H9 (cell line): ENCODE results near the gene TMC1. TPM values are rescaled to one million over a fixed set of nuclear protein-coding genes. Genes with fewer than 3 reads are reported as not detected.

ENCODE experiments used
- DNase-seq: peaks from one replicate; pipeline ENCODE4 v3.0.0-alpha.2; 2017
- H2AFZ ChIP-seq: one replicate; pipeline ENCODE4 v1.6.1; 2013; ENCODE audit warnings: mild to moderate bottlenecking, low read length, control low read depth, moderate library complexity
- H2AK5ac ChIP-seq: 2 replicates; pipeline ENCODE4 v1.6.1; 2013; ENCODE audit warnings: low read length, control low read depth, mixed read lengths; ENCODE audit not compliant: insufficient read length
- H2BK120ac ChIP-seq: one replicate; pipeline ENCODE4 v1.6.1; 2013; ENCODE audit warnings: low read depth, mild to moderate bottlenecking, low read length, control low read depth, inconsistent platforms; ENCODE audit not compliant: poor library complexity, severe bottlenecking
- H2BK12ac ChIP-seq: 2 replicates; pipeline ENCODE4 v1.6.1; 2013; ENCODE audit warnings: low read length, control low read depth, mixed read lengths, low read depth; ENCODE audit not compliant: insufficient read length
- H2BK15ac ChIP-seq: 2 replicates; pipeline ENCODE4 v1.6.1; 2013; ENCODE audit warnings: low read depth, low read length, control low read depth
- H2BK20ac ChIP-seq: one replicate; pipeline ENCODE4 v1.6.1; 2013; ENCODE audit warnings: low read depth, mild to moderate bottlenecking, low read length, control low read depth, inconsistent platforms; ENCODE audit not compliant: poor library complexity, severe bottlenecking
- H2BK5ac ChIP-seq: 2 replicates; pipeline ENCODE4 v1.6.1; 2013; ENCODE audit warnings: low read length, control low read depth, mixed read lengths; ENCODE audit not compliant: insufficient read length
- H3K14ac ChIP-seq: 2 replicates; pipeline ENCODE4 v1.6.1; 2013; ENCODE audit warnings: low read length, control low read depth; ENCODE audit not compliant: insufficient read depth
- H3K18ac ChIP-seq: 2 replicates; pipeline ENCODE4 v1.6.1; 2013; ENCODE audit warnings: low read depth, mild to moderate bottlenecking, mixed read lengths, low read length, control low read depth; ENCODE audit not compliant: insufficient read length
- H3K23ac ChIP-seq: 2 replicates; pipeline ENCODE4 v1.6.1; 2013; ENCODE audit warnings: low read length, control low read depth, mixed read lengths, low read depth; ENCODE audit not compliant: insufficient read length
- H3K23me2 ChIP-seq: 2 replicates; pipeline ENCODE4 v1.6.1; 2013; ENCODE audit warnings: low read depth, mild to moderate bottlenecking, mixed read lengths, low read length, control low read depth; ENCODE audit not compliant: insufficient read length, poor library complexity, severe bottlenecking
- H3K27ac ChIP-seq: 2 replicates; pipeline ENCODE4 v1.5.1; 2013; ENCODE audit warnings: low read length, control low read depth, mixed read lengths, low read depth; ENCODE audit not compliant: insufficient read length
- H3K27me3 ChIP-seq: 2 replicates; pipeline ENCODE4 v1.6.1; 2013; ENCODE audit warnings: low read length, control low read depth, inconsistent platforms; ENCODE audit not compliant: insufficient read depth
- H3K4ac ChIP-seq: 2 replicates; pipeline ENCODE4 v1.6.1; 2013; ENCODE audit warnings: low read depth, mild to moderate bottlenecking, control low read depth, inconsistent platforms, low read length, moderate library complexity
- H3K4me1 ChIP-seq: 2 replicates; pipeline ENCODE4 v1.6.1; 2013; ENCODE audit warnings: low read length, control low read depth, inconsistent platforms; ENCODE audit not compliant: insufficient read depth
- H3K4me2 ChIP-seq: 2 replicates; pipeline ENCODE4 v1.6.1; 2013; ENCODE audit warnings: low read length, control low read depth, mixed read lengths; ENCODE audit not compliant: insufficient read length, insufficient read depth
- H3K56ac ChIP-seq: 2 replicates; pipeline ENCODE4 v1.6.1; 2013; ENCODE audit warnings: low read depth, mild to moderate bottlenecking, mixed read lengths, low read length, control low read depth; ENCODE audit not compliant: insufficient read length
- H3K79me1 ChIP-seq: 2 replicates; pipeline ENCODE4 v1.6.1; 2013; ENCODE audit warnings: low read depth, mild to moderate bottlenecking, moderate library complexity, low read length, control low read depth, inconsistent platforms; ENCODE audit not compliant: insufficient read depth, poor library complexity, severe bottlenecking
- H3K79me2 ChIP-seq: 2 replicates; pipeline ENCODE4 v1.6.1; 2013; ENCODE audit warnings: low read length, control low read depth, inconsistent platforms; ENCODE audit not compliant: insufficient read depth
- H3K9ac ChIP-seq: 2 replicates; pipeline ENCODE4 v1.6.1; 2013; ENCODE audit warnings: low read length, control low read depth, mixed read lengths; ENCODE audit not compliant: insufficient read length; ENCODE audit errors: extremely low read depth
- H3K9me3 ChIP-seq: one replicate; pipeline ENCODE4 v1.6.1; 2013; ENCODE audit warnings: low read depth, low read length, inconsistent platforms; ENCODE audit not compliant: control insufficient read depth
- H3T11ph ChIP-seq: one replicate; pipeline ENCODE4 v1.6.1; 2013; ENCODE audit warnings: mild to moderate bottlenecking, low read length, control low read depth, inconsistent platforms
- H4K20me1 ChIP-seq: one replicate; pipeline ENCODE4 v1.6.1; 2013; ENCODE audit not compliant: control insufficient read depth, insufficient read length, insufficient read depth
- H4K5ac ChIP-seq: 2 replicates; pipeline ENCODE4 v1.6.1; 2013; ENCODE audit warnings: low read depth, mild to moderate bottlenecking, mixed read lengths, low read length, control low read depth; ENCODE audit not compliant: insufficient read length
- H4K8ac ChIP-seq: replicated peaks from 2 replicates; pipeline ENCODE4 v1.6.1; 2013; ENCODE audit warnings: low read length, control low read depth, mixed read lengths, low read depth; ENCODE audit not compliant: insufficient read length
- H4K91ac ChIP-seq: 2 replicates; pipeline ENCODE4 v1.6.1; 2013; ENCODE audit warnings: low read depth, mild to moderate bottlenecking, moderate library complexity, mixed read lengths, low read length, control low read depth; ENCODE audit not compliant: insufficient read length
- H3K27ac Mint-ChIP-seq, 3 experiments: 2 replicates in 2 of 3; 3 replicates in 1 of 3; pipeline ENCODE4 v1.8.0; 2020 to 2021; ENCODE audit warnings: mixed read lengths in 3 of 3, mild to moderate bottlenecking in 1 of 3, moderate library complexity in 1 of 3
- H3K27me3 Mint-ChIP-seq: 2 replicates; pipeline ENCODE4 v1.8.0; 2021; ENCODE audit warnings: low read depth, mild to moderate bottlenecking, moderate library complexity, mixed read lengths
- H3K36me3 Mint-ChIP-seq, 3 experiments: 2 replicates in 2 of 3; 3 replicates in 1 of 3; pipeline ENCODE4 v1.8.0; 2020 to 2021; ENCODE audit warnings: low read depth in 3 of 3, mixed read lengths in 3 of 3; ENCODE audit not compliant: insufficient read depth in 1 of 3
- H3K4me1 Mint-ChIP-seq, 2 experiments: 2 replicates each; pipeline ENCODE4 v1.8.0; 2020; ENCODE audit warnings: mixed read lengths in 2 of 2
- H3K4me3 Mint-ChIP-seq, 2 experiments: 2 replicates in 1 of 2; 3 replicates in 1 of 2; pipeline ENCODE4 v1.8.0; 2020 to 2021; ENCODE audit warnings: mild to moderate bottlenecking in 2 of 2, mixed read lengths in 2 of 2, moderate library complexity in 1 of 2
- H3K9me3 Mint-ChIP-seq, 2 experiments: 2 replicates in 1 of 2; 3 replicates in 1 of 2; pipeline ENCODE4 v1.8.0; 2020; ENCODE audit warnings: mild to moderate bottlenecking in 2 of 2, mixed read lengths in 2 of 2, moderate library complexity in 1 of 2
- CTCF ChIP-seq: fragments of 200-600 bp; sonication (generic); conservative IDR thresholded peaks from 3 replicates; pipeline ENCODE4 v1.8.0; 2021; ENCODE audit warnings: antibody characterized with exemption, mild to moderate bottlenecking
- WGBS: extraction: QIAGEN DNeasy Blood & Tissue Kit; methylation state at CpG from one replicate; pipeline ENCODE4 v1.1.7; 2013; ENCODE audit warnings: missing lambda C conversion rate, low lambda C conversion rate, mixed read lengths; ENCODE audit not compliant: insufficient read length; ENCODE audit errors: extremely low coverage; 5-methylcytosine and 5-hydroxymethylcytosine counted together
- total RNA-seq: library from RNA; stranded (reverse); gene quantifications from 2 replicates; pipeline ENCODE4 v1.2.1, GENCODE V29; 2021

TMC1 gene
- total RNA-seq, 1 experiment from 2014 or later = 2.4 TPM

GRCh38 chr9:72590824-72591223, 69.4 kb downstream of the TMC1 start:
- Mint-ChIP-seq H3K27me3 (no peaks in the 10 kb centered on the region), H3K36me3 (0 out of 7 replicates have a peak, but pooled peaks cover 0 to 1% (median 0%) of the 10 kb centered on the region in 3 experiments), H3K4me3 (no peak overlapping the region), H3K4me1 (peaks cover 13 to 18% of the 10 kb centered on the region in 2 experiments), H3K27ac (peak overlapping the region in 1 of 3 experiments; percentile 25; a peak in 1 of 7 replicates), H3K9me3 (no peaks in the 10 kb centered on the region)
- no peaks in the 10 kb centered on the region for H4K20me1 ChIP-seq
- no peak for DNase-seq
- H3K79me2 ChIP-seq = no peaks in the 10 kb centered on the region
- H3K4ac ChIP-seq = no peak overlapping the region
- H4K5ac ChIP-seq = no peak overlapping the region
- TF ChIP-seq CTCF = no peak
- H2AK5ac ChIP-seq = no peak overlapping the region
- H3K9me3 ChIP-seq = no peaks in the 10 kb centered on the region
- H3K27me3 ChIP-seq = no peaks in the 10 kb centered on the region
- no peak overlapping the region for H3K23ac ChIP-seq
- no peak overlapping the region for H2BK20ac ChIP-seq
- no peak overlapping the region for H4K8ac ChIP-seq
- H3K4me1 ChIP-seq = peaks cover 5% of the 10 kb centered on the region
- WGBS = no CpG with 5 or more reads among the region's 3 CpGs
- H4K91ac ChIP-seq = no peak overlapping the region
- H3K9ac ChIP-seq = no peak overlapping the region
- H3K56ac ChIP-seq = no peak overlapping the region
- no peak overlapping the region for H3T11ph ChIP-seq
- no peak overlapping the region for H3K4me2 ChIP-seq
- no peak overlapping the region for H2AFZ ChIP-seq
- no peak overlapping the region for H2BK15ac ChIP-seq
- no peak overlapping the region for H2BK120ac ChIP-seq
- no peak overlapping the region for H3K14ac ChIP-seq
- H3K79me1 ChIP-seq = no peaks in the 10 kb centered on the region
- no peak overlapping the region for H3K18ac ChIP-seq
- no peak overlapping the region for H2BK5ac ChIP-seq
- H3K23me2 ChIP-seq = no peaks in the 10 kb centered on the region
- H3K27ac ChIP-seq = no peak overlapping the region
- H2BK12ac ChIP-seq = no peak overlapping the region
